PC-9 (cell line): ENCODE results near the gene SDE2. TPM values are rescaled to one million over a fixed set of nuclear protein-coding genes. Genes with fewer than 3 reads are reported as not detected.

Source experiments
- BruUV-seq: library from RNA; stranded (reverse); fragments of 400-500 nt; replicated peaks from 2 replicates; lab custom pipeline; 2021; lab: Mats Ljungman, UMichigan
- CTCF ChIA-PET: fragments of 300-600 bp; sonication (Branson Sonifier 250); formaldehyde crosslinking; loops from one replicate; lab custom pipeline; 2022; ENCODE audit warnings: antibody characterized with exemption; lab: Charles Lee
- POLR2A ChIA-PET: fragments of 300-600 bp; sonication (Branson Sonifier 250); formaldehyde crosslinking; loops from one replicate; lab custom pipeline; 2022; ENCODE audit warnings: antibody characterized with exemption; ENCODE audit not compliant: unreplicated experiment; lab: Charles Lee
- DNase-seq, 2 experiments: peaks; one replicate each; pipeline versions ENCODE4 v3.0.0 to v3.0.0-alpha.2; 2015 to 2022; ENCODE audit warnings: mixed read lengths in 1 of 2
- H2AFZ ChIP-seq: fragments of 200-600 bp; sonication (generic); 2 replicates; pipeline ENCODE4 v1.8.1; 2017; ENCODE audit warnings: antibody characterized with exemption
- H3F3A ChIP-seq: fragments of 200-600 bp; sonication (generic); 2 replicates; pipeline ENCODE4 v1.8.1; 2017; ENCODE audit warnings: antibody characterized with exemption, mild to moderate bottlenecking, low read depth; ENCODE audit not compliant: insufficient read depth
- H3K27ac ChIP-seq: fragments of 200-600 bp; sonication (generic); 2 replicates; pipeline ENCODE4 v1.6.1; 2016; ENCODE audit warnings: mixed run types
- H3K27me3 ChIP-seq: fragments of 200-600 bp; sonication (generic); 2 replicates; pipeline ENCODE4 v1.6.1; 2016; ENCODE audit warnings: low read depth, mixed run types; ENCODE audit not compliant: insufficient read depth
- H3K36me3 ChIP-seq: fragments of 200-600 bp; sonication (generic); 2 replicates; pipeline ENCODE4 v1.6.1; 2016; ENCODE audit warnings: low read depth, mixed run types
- H3K4me1 ChIP-seq: fragments of 200-600 bp; sonication (generic); replicated peaks from 2 replicates; pipeline ENCODE4 v1.6.1; 2016; ENCODE audit warnings: mixed run types; ENCODE audit not compliant: insufficient read depth
- H3K4me2 ChIP-seq: fragments of 200-600 bp; sonication (generic); 2 replicates; pipeline ENCODE4 v1.6.1; 2017; ENCODE audit warnings: mixed run types
- H3K4me3 ChIP-seq: fragments of 200-600 bp; sonication (generic); 2 replicates; pipeline ENCODE4 v1.6.1; 2016; ENCODE audit warnings: mixed run types
- H3K79me2 ChIP-seq: fragments of 200-600 bp; sonication (generic); 2 replicates; pipeline ENCODE4 v1.6.1; 2017; ENCODE audit warnings: low read depth, mixed run types
- H3K9me2 ChIP-seq: fragments of 200-600 bp; sonication (generic); 2 replicates; pipeline ENCODE4 v1.8.1; 2017; ENCODE audit warnings: mild to moderate bottlenecking; ENCODE audit not compliant: insufficient read depth
- H3K9me3 ChIP-seq: fragments of 200-600 bp; sonication (generic); 2 replicates; pipeline ENCODE4 v1.8.1; 2016; ENCODE audit warnings: low read depth; ENCODE audit not compliant: insufficient read depth
- H4K20me1 ChIP-seq: fragments of 200-600 bp; sonication (generic); 2 replicates; pipeline ENCODE4 v1.8.1; 2017; ENCODE audit not compliant: insufficient read depth
- CTCF ChIP-seq: fragments of 200-600 bp; sonication (generic); conservative IDR thresholded peaks from 2 replicates; pipeline ENCODE4 v1.6.1; 2017; ENCODE audit warnings: mixed run types, antibody characterized with exemption, mild to moderate bottlenecking, moderate library complexity
- EZH2 ChIP-seq: fragments of 200-600 bp; sonication (generic); IDR thresholded peaks from 2 replicates; pipeline ENCODE4 v1.8.0; 2017; ENCODE audit warnings: antibody characterized with exemption, low read depth
- intact Hi-C: fragments of 100-400 bp; cut with micrococcal nuclease; formaldehyde crosslinking; loops from one replicate; pipeline ENCODE4 v1.10.0; 2022; ENCODE audit not compliant: unreplicated experiment
- total RNA-seq: library from RNA; stranded (reverse); gene quantifications from 2 replicates; pipeline ENCODE4 v1.2.3, GENCODE V29; 2021

The SDE2 gene
- total RNA-seq, 1 experiment from 2014 or later = 17.3 TPM

GRCh38 chr1:226023735-226024134, 24.6 kb upstream of the SDE2 start:
- DNase-seq = no peak
- Histone ChIP-seq H3K27ac (no peak overlapping the region), H4K20me1 (no peaks in the 10 kb centered on the region), H3K4me3 (no peak overlapping the region), H3F3A (no peaks in the 10 kb centered on the region), H3K4me2 (no peak overlapping the region), H3K36me3 (no peaks in the 10 kb centered on the region), H2AFZ (no peak overlapping the region), H3K4me1 (peaks cover 6% of the 10 kb centered on the region; the same call in 1 of the 2 replicates), H3K9me2 (no peaks in the 10 kb centered on the region), H3K9me3 (no peaks in the 10 kb centered on the region), H3K79me2 (no peaks in the 10 kb centered on the region), H3K27me3 (no peaks in the 10 kb centered on the region)
- POLR2A ChIA-PET = no interaction called here
- BruUV-seq = no TSS peak
- no peak for TF ChIP-seq EZH2
- TF ChIP-seq CTCF = no peak
- CTCF ChIA-PET = no interaction called here
- intact Hi-C loops = no loop called here

- H3K4me1 ChIP-seq = no peaks in the 10 kb centered on the region
- H3K79me2 ChIP-seq = no peaks in the 10 kb centered on the region
- no peak overlapping the region for H3K4me3 ChIP-seq
- no peak overlapping the region for H2AFZ ChIP-seq
- no peaks in the 10 kb centered on the region for H3K9me2 ChIP-seq
- ChIA-PET CTCF (no interaction called here), POLR2A (interaction anchor here (0.7 kb wide), 1 partner anchor 156 kb away, joined by 6 read pairs; no protein-coding TSS in a partner anchor)
- H3K9me3 ChIP-seq = no peaks in the 10 kb centered on the region
- no peak overlapping the region for H3K27ac ChIP-seq
- H3K27me3 ChIP-seq = no peaks in the 10 kb centered on the region
- no peak for DNase-seq
- TF ChIP-seq CTCF (no peak), EZH2 (no peak)
- no peak overlapping the region for H3K4me2 ChIP-seq
- H3F3A ChIP-seq = no peaks in the 10 kb centered on the region
- BruUV-seq = no TSS peak
- intact Hi-C loops = no loop called here
- H3K36me3 ChIP-seq = no peaks in the 10 kb centered on the region
- no peaks in the 10 kb centered on the region for H4K20me1 ChIP-seq
These were observed 22.7 kb upstream of the SDE2 start for GRCh38 chr1:226021801-226022200.

GRCh38 chr1:226021401-226021800, 22.3 kb upstream of the SDE2 start:
- Histone ChIP-seq H3K4me3 (no peak overlapping the region), H3K9me2 (no peaks in the 10 kb centered on the region), H3K27me3 (no peaks in the 10 kb centered on the region), H3K36me3 (no peaks in the 10 kb centered on the region), H4K20me1 (no peaks in the 10 kb centered on the region), H2AFZ (no peak overlapping the region), H3K4me1 (no peaks in the 10 kb centered on the region), H3K4me2 (no peak overlapping the region), H3F3A (no peaks in the 10 kb centered on the region), H3K79me2 (no peaks in the 10 kb centered on the region), H3K9me3 (no peaks in the 10 kb centered on the region), H3K27ac (no peak overlapping the region)
- CTCF ChIA-PET = no interaction called here
- TF ChIP-seq EZH2 (no peak), CTCF (no peak)
- intact Hi-C loops = no loop called here
- no peak for DNase-seq
- POLR2A ChIA-PET = no interaction called here
- BruUV-seq = no TSS peak
